GM12873 (cell line): Measurements from ENCODE around the gene BAHCC1.

ENCODE experiments used
- TF ChIP-seq, protein P1 (sequence below): IDR thresholded peaks from 2 replicates; pipeline ENCODE4 v1.5.1; 2012; ENCODE audit warnings: low read depth, mild to moderate bottlenecking, moderate library complexity, low read length, control low read depth; ENCODE audit not compliant: insufficient read depth; ENCODE audit errors: missing control alignments

BAHCC1 gene

DNA sequence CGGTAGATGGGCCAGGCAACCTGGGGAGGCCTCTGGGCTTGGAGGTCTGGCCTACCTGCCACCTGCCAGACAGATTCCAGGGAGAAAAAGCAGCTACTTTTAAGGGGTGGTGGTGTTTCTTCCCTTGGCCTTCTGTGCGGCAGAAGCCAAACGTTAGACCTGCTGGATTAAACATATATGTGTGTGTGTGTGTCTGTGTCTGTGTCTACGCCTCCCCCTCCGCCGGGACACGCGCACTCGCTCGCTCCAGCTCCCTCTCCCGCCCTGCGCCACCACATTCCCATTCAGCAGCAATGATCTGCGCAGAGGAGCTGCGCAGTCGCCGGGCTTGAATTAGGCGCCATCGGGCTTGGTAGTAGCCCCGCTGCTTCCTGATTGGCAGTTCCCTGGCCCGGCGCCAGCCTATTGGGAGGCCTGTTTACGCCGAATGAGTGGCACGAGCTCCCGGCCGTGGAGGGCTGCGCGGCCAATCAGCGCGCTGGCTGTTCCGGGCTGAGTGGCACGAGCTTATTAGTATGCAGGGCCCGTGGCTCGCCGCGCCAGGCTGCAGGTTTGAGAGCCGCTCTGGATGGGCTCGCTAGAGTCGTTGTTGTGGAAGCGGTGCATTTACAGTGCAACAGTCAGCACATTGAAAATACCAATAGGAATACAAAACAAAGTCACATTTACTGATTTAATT lies at the start of gene BAHCC1:
Gene BAHCC1, plus strand, starts transcription at position 537 of the 679 bp plus-strand sequence. CDS start 4,283 bp downstream, outside the sequence.
- TF ChIP-seq, protein P1, sequence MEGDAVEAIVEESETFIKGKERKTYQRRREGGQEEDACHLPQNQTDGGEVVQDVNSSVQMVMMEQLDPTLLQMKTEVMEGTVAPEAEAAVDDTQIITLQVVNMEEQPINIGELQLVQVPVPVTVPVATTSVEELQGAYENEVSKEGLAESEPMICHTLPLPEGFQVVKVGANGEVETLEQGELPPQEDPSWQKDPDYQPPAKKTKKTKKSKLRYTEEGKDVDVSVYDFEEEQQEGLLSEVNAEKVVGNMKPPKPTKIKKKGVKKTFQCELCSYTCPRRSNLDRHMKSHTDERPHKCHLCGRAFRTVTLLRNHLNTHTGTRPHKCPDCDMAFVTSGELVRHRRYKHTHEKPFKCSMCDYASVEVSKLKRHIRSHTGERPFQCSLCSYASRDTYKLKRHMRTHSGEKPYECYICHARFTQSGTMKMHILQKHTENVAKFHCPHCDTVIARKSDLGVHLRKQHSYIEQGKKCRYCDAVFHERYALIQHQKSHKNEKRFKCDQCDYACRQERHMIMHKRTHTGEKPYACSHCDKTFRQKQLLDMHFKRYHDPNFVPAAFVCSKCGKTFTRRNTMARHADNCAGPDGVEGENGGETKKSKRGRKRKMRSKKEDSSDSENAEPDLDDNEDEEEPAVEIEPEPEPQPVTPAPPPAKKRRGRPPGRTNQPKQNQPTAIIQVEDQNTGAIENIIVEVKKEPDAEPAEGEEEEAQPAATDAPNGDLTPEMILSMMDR: no peak

DNA sequence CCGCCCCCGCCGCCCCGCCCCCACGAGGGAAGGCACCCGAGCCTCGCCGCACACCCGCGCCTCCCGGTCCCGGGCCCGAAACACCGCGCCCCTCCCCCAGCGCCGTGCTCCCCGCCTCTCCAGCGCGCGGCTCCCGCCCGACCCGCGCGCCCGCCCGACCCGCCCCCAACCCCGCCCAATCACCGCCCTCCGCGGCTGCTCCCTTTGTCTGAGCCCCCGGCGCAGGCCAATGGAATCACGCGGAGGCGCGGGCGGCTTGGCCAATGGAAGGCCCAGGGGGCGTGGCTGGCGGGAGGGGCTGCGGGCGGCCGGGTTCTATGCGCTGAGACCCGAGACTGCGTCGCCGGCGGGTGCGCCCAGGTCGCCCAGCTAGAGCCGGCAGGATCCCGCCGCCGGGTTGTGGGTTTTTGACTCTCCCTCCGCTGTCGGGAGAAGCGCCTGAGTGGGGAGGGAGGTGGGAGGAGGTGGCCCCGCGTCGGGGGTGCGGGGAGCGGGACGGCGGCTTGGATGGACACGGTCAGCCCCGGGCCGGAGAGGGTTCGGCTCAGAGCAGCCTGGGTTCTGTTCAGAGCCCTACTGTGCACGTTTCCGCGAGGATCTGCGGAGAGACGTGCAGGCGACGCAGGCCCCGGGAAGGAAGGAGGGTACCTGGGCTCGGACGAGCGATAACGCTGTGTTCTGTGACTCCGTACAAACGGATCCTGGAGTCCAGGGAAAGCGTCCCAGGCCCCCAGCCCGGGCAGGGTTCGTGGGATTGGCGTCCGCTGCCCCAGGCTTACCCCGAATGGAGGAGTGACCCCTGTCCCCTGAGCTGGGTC lies 49.0 kb upstream of the BAHCC1 start:
- TF ChIP-seq, protein P1: no peak

DNA sequence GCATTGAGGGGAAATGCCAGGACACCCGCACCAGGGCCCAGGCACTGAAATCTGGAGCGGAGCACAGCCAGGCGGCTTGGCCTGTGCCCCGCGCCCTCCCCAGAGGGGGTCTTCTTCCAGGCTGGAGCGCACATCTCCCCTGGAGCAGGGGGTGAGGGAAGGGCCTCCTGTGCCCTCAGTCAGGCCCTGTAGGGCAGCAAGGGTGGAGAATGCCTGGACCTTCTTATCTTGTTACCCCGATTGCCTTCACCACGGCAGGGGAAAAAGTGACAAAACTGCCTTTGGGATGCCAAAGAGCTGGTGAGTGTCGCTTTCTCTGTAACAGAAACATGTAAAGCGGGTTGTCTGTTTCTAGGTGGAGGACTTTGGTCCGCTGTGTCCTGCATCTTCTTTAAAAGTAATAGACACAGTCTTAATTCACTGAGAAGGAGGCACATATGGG lies 48.3 kb upstream of the BAHCC1 start:
- TF ChIP-seq, protein P1: no peak

DNA sequence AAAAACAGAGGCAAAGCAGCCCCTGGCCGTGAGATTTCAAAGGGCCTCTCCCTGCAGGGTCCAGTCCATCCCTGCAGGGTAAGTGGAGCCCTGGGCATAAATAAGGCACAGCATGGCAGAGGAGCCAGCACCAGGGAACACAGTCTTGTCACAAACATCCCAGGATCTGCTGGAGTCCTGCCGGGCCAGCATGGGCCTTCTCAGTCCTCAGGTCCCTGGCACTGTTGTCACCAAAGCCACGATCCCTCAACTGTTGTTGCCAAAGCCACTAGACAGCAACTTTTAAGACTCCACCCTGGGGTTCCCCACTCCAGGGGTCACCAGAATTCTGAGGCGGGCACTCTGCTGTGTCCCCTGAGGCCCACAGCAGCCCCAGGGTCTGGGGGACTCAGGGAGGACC lies 47.8 kb upstream of the BAHCC1 start:
- TF ChIP-seq, protein P1: no peak

DNA sequence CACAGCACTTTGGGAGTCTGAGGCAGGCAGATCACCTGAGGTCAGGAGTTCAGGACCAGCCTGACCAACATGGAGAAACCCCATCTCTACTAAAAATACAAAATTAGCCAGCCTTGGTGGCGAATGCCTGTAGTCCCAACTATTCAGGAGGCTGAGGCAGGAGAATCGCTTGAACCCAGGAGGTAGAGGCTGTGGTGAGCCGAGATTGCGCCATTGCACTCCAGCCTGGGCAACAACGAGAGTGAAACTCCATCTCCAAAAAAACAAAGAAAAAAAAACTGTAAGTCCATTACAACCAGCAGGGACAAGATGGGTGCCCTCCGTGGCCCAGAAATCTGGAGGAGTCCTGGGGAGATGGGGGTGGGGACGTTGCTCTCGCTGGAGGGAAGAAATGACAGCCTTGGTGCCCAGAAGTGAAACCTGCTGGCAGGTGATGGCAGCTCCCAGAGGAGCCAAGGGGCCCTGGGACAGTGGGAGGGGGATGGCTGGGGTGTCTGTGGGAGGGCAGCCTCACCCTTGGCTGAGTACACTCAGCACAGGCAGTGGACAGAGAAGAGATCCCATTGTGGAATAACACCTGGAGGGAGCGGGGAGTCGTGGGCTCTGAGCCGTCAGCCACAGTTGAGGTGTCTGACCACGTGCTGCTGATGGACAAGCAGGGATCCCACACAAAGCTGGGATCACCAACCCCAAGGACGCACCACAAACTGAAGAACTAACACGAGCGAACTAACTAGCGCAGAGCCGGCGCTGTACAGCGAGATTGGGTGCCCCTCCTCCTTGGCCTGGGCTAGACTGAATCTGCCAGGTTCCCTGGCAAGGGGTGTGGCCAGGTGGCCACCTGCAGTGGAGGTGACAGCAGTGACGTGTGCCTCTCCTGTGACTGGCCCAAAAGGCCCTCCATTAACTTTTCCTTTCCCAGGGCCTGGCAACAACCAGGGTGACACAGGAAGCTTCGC lies 46.9 kb upstream of the BAHCC1 start:
- TF ChIP-seq, protein P1: no peak

DNA sequence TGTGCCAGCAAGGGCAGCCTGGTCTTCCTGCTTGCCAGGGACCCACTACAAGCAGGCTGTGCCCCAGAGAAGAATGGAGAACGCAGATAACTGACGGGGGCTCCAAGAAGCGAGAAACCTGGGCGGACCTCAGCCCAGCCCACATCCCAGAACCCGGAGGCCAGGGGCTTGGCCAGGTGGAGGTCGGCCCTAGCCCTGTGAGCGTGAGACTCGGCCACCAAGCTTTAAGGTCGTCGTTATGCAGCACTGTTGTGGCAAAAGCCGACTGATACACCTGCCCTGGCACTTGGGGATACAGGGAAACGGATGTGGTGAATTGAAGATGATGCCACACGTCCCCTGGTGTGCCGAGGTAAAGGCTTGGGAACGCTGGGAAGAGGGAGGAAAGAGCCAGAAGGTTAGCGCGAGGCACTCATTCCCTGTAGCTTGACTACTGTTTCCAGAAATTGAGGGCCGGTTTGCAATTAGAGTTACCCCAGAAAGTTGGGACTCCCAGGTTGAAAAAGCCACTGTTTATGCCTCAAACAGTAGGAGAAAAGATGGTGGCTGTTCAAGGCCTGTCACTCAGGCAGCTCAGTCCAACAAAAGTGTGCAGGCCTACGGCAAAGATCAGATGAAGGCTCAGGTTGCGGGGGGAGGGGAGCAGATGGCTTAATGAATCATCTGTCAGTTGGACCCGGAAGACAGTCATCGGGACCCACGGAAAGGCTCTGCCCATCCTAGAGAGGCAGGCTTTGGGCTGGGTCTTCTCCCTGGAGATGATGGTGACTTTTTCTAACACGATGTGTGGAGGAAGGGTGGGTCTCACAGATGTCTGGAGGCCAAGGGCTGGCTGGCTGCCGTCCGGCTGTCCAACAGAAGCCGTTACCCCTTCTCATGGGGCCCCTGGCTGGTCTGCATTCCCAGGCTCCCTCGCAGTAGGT lies 45.6 kb upstream of the BAHCC1 start:
- TF ChIP-seq, protein P1: no peak
